Ectodermal cell (in vitro differentiated cells): ENCODE data around the gene TIMP3.

ENCODE experiments used
- H3K27ac ChIP-seq: 2 replicates; pipeline ENCODE4 v1.7.0; 2013; ENCODE audit warnings: mild to moderate bottlenecking, low read depth, low read length; ENCODE audit not compliant: insufficient read depth, poor library complexity, severe bottlenecking
- H3K27me3 ChIP-seq: 2 replicates; pipeline ENCODE4 v1.7.0; 2013; ENCODE audit warnings: mild to moderate bottlenecking, low read length; ENCODE audit not compliant: insufficient read depth, control insufficient read depth, poor library complexity, severe bottlenecking
- H3K36me3 ChIP-seq: one replicate; pipeline ENCODE4 v1.7.0; 2013; ENCODE audit warnings: low read length; ENCODE audit not compliant: control insufficient read depth, insufficient read depth
- H3K4me1 ChIP-seq: one replicate; pipeline ENCODE4 v1.7.0; 2013; ENCODE audit warnings: low read length; ENCODE audit not compliant: control insufficient read depth, insufficient read depth
- H3K4me3 ChIP-seq: 2 replicates; pipeline ENCODE4 v1.7.0; 2013; ENCODE audit warnings: low read depth, low read length, control low read depth; ENCODE audit not compliant: insufficient read depth
- H3K9me3 ChIP-seq: 2 replicates; pipeline ENCODE4 v1.7.0; 2013; ENCODE audit warnings: mild to moderate bottlenecking, low read length, moderate library complexity; ENCODE audit not compliant: control insufficient read depth
- WGBS, 2 experiments: methylation state at CpG; one replicate each; pipeline ENCODE4 v1.1.7; 2013; ENCODE audit warnings: missing lambda C conversion rate in 2 of 2; 5-methylcytosine and 5-hydroxymethylcytosine counted together

The TIMP3 gene

DNA sequence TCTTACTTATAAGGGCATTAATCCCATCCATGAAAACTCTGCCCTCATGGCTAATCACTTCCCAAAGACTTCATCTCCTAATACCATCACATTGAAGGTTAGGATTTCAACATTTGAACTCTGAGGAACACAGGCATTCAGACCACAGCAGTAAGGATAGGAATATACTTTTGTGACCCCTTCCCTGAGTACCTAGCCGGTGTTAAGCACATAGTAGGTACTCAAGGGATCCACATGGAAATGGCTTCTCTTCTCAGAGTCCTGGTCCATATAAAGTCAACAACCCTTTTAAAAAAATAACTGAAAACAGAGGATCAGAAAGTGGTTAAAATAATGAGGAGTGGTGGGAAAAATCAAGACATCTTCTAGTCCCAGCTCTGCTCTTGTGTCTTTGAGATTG lies 78.0 kb downstream of the TIMP3 start:
- peaks cover 10% of the 10 kb centered on the region for H3K4me1 ChIP-seq
- H3K27ac ChIP-seq = no peak overlapping the region
- 29 to 53% methylated on average over 1 of the region's 1 CpG for WGBS, 2 experiments
- H3K9me3 ChIP-seq = no peaks in the 10 kb centered on the region
- H3K27me3 ChIP-seq = no peaks in the 10 kb centered on the region
- H3K4me3 ChIP-seq = no peak overlapping the region
- H3K36me3 ChIP-seq = no peaks in the 10 kb centered on the region

GRCh38 chr22:32880061-32880460 lies 78.6 kb downstream of the TIMP3 start:
- WGBS, 2 experiments = 92 to 100% methylated on average over 1 of the region's 2 CpGs
- no peaks in the 10 kb centered on the region for H3K9me3 ChIP-seq
- H3K4me3 ChIP-seq = no peak overlapping the region
- H3K4me1 ChIP-seq = peaks cover 10% of the 10 kb centered on the region
- H3K36me3 ChIP-seq = no peaks in the 10 kb centered on the region
- H3K27me3 ChIP-seq = no peaks in the 10 kb centered on the region
- H3K27ac ChIP-seq = no peak overlapping the region

GRCh38 chr22:32880505-32880892 lies 79.0 kb downstream of the TIMP3 start:
- Histone ChIP-seq H3K27me3 (no peaks in the 10 kb centered on the region), H3K27ac (no peak overlapping the region), H3K36me3 (no peaks in the 10 kb centered on the region), H3K9me3 (no peaks in the 10 kb centered on the region), H3K4me3 (no peak overlapping the region), H3K4me1 (peaks cover 10% of the 10 kb centered on the region)
- WGBS, 2 experiments = 92 to 96% methylated on average over 7 of the region's 7 CpGs

- Histone ChIP-seq H3K4me1 (peaks cover 10% of the 10 kb centered on the region), H3K9me3 (no peaks in the 10 kb centered on the region), H3K36me3 (no peaks in the 10 kb centered on the region), H3K27ac (peak overlapping the region; percentile 11), H3K27me3 (no peaks in the 10 kb centered on the region), H3K4me3 (no peak overlapping the region)
- WGBS, 2 experiments = 62 to 67% methylated on average over 20 of the region's 20 CpGs
These were observed 79.5 kb downstream of the TIMP3 start for GRCh38 chr22:32880893-32881596.

GRCh38 chr22:32882360-32882755 lies 80.9 kb downstream of the TIMP3 start:
- no peaks in the 10 kb centered on the region for H3K36me3 ChIP-seq
- no peak overlapping the region for H3K27ac ChIP-seq
- no peak overlapping the region for H3K4me3 ChIP-seq
- 84 to 93% methylated on average over 4 of the region's 4 CpGs for WGBS, 2 experiments
- peaks cover 10% of the 10 kb centered on the region for H3K4me1 ChIP-seq
- H3K27me3 ChIP-seq = no peaks in the 10 kb centered on the region
- no peaks in the 10 kb centered on the region for H3K9me3 ChIP-seq

DNA sequence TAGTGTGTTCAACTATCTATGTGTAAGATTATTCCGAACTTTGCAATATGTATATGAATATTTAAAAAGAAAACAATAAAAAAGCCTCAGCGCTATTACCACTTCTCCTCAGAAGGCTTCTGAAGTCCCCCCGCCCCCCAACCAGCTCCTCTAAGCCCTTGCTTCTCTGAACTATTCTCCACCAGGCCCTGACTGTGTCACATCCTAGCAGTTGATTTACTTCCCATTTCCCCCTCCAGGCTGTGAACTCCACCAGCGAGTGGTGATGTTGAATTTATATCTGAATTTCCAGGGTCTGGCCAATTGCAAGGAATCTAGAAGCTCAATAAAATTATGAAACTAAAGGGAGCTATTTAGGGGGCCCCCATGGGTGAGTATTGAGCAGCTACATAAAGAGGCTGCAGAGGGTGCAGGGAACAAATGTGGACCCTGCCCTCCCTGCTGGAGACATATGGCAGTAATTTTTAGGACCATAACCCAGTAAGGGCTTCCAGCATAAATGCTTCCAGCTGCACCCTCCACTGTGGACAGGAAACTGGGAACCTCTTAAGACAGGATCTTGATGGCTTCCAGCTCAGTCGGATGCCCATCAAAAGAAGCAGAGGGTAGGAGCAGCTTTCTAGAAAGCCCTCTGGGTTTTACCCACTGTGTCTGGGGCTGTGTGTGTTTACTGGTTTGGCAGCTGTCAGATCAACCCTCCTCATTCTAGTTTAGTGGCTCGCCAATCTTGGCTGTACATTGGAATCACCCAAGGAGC lies 81.4 kb downstream of the TIMP3 start:
- Histone ChIP-seq H3K9me3 (no peaks in the 10 kb centered on the region), H3K27me3 (no peaks in the 10 kb centered on the region), H3K4me1 (peaks cover 10% of the 10 kb centered on the region), H3K4me3 (no peak overlapping the region), H3K36me3 (no peaks in the 10 kb centered on the region), H3K27ac (no peak overlapping the region)
- WGBS, 2 experiments = 83 to 91% methylated on average over 5 of the region's 6 CpGs

GRCh38 chr22:32887324-32887980 lies 85.9 kb downstream of the TIMP3 start:
- Histone ChIP-seq H3K4me3 (no peak overlapping the region), H3K36me3 (no peaks in the 10 kb centered on the region), H3K27me3 (no peaks in the 10 kb centered on the region), H3K27ac (no peak overlapping the region), H3K9me3 (no peaks in the 10 kb centered on the region), H3K4me1 (no peaks in the 10 kb centered on the region)
- 88 to 91% methylated on average over 5 to 7 of the region's 7 CpGs for WGBS, 2 experiments

- H3K27me3 ChIP-seq = no peaks in the 10 kb centered on the region
- no peak overlapping the region for H3K27ac ChIP-seq
- 97 to 100% methylated on average over 3 of the region's 3 CpGs for WGBS, 2 experiments
- H3K4me1 ChIP-seq = no peaks in the 10 kb centered on the region
- no peak overlapping the region for H3K4me3 ChIP-seq
- no peaks in the 10 kb centered on the region for H3K9me3 ChIP-seq
- H3K36me3 ChIP-seq = no peaks in the 10 kb centered on the region
These were observed 87.5 kb downstream of the TIMP3 start for GRCh38 chr22:32888976-32889375.

DNA sequence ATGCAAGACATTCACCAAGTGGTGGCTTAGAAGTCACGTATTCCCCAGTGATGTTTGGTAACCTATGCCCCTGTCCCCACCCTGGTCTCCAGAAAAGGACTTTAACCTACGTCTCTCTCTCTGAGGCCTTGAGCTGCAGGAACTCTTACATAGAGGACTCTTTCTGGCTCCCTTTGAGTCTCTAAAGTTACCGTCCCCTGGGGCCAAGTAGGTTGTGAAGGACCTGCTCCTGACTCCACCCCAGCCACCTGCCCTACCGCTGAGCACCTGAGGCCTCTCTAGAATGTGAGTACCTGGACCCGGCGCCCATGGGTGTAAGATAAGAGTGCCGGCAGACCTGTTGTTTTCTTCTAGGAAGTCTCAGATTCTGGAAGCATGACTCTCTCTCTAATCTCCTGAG lies 95.4 kb downstream of the TIMP3 start:
- Histone ChIP-seq H3K27me3 (no peaks in the 10 kb centered on the region), H3K9me3 (no peaks in the 10 kb centered on the region), H3K36me3 (no peaks in the 10 kb centered on the region), H3K27ac (no peak overlapping the region), H3K4me3 (no peak overlapping the region), H3K4me1 (no peaks in the 10 kb centered on the region)
- WGBS, 2 experiments = 93% methylated on average over 7 of the region's 7 CpGs

DNA sequence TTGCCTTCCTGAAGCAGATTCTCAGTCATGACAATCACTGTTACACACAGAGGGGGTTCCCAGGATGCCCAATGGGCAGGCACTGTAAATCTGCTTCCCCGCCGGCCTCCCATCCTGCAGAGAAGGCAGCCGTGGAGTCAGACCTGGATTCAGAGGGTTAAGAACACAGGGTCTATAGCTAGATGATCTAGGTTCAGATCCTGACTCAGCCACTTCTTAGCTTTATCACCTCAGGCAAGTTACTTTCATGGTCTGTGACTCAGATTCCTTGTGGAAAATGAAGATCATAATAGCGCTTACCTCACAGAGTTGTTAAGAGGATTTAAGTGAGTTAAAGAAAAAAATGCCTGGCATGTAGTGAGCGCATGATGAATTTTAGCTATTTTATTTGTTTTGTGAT lies 95.9 kb downstream of the TIMP3 start:
- Histone ChIP-seq H3K36me3 (no peaks in the 10 kb centered on the region), H3K4me3 (no peak overlapping the region), H3K9me3 (no peaks in the 10 kb centered on the region), H3K27ac (no peak overlapping the region), H3K4me1 (no peaks in the 10 kb centered on the region), H3K27me3 (no peaks in the 10 kb centered on the region)
- 92 to 93% methylated on average over 5 of the region's 5 CpGs for WGBS, 2 experiments
